ENCODE data around the gene CACNB2.

DNA sequence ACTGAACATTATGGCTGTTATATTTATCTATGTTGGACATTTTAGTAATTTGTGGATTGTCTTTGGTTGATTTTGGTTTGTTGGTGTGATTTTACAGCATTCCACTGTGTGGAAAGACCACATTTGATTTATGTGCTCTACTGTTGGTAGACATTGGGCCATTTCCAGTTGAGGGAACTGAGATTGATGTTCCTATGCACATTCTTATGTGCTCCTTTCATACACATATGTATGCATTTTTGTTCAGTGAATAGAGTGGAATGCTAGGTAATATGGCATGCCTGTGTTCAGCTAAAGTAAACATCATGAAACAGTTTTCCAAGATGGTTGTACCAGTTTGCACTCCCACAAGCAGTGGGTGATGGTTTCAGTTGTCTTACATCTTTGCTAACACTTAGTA is 15.1 kb downstream of the CACNB2 start:
- TF ChIP-seq POLR2AphosphoS5 (IDR thresholded peaks at IDR 0.05): no peak
- TF ChIP-seq, protein P1, sequence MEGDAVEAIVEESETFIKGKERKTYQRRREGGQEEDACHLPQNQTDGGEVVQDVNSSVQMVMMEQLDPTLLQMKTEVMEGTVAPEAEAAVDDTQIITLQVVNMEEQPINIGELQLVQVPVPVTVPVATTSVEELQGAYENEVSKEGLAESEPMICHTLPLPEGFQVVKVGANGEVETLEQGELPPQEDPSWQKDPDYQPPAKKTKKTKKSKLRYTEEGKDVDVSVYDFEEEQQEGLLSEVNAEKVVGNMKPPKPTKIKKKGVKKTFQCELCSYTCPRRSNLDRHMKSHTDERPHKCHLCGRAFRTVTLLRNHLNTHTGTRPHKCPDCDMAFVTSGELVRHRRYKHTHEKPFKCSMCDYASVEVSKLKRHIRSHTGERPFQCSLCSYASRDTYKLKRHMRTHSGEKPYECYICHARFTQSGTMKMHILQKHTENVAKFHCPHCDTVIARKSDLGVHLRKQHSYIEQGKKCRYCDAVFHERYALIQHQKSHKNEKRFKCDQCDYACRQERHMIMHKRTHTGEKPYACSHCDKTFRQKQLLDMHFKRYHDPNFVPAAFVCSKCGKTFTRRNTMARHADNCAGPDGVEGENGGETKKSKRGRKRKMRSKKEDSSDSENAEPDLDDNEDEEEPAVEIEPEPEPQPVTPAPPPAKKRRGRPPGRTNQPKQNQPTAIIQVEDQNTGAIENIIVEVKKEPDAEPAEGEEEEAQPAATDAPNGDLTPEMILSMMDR (IDR thresholded peaks at IDR 0.05): no peak
- TF ChIP-seq POLR2A (IDR thresholded peaks at IDR 0.05): no peak
